ENCODE results near the gene RHOT2. TPM values are rescaled to one million over a fixed set of nuclear protein-coding genes. Genes with fewer than 3 reads are reported as not detected.

The RHOT2 gene
- polyA plus RNA-seq, 1 experiment: 38.0 TPM

DNA sequence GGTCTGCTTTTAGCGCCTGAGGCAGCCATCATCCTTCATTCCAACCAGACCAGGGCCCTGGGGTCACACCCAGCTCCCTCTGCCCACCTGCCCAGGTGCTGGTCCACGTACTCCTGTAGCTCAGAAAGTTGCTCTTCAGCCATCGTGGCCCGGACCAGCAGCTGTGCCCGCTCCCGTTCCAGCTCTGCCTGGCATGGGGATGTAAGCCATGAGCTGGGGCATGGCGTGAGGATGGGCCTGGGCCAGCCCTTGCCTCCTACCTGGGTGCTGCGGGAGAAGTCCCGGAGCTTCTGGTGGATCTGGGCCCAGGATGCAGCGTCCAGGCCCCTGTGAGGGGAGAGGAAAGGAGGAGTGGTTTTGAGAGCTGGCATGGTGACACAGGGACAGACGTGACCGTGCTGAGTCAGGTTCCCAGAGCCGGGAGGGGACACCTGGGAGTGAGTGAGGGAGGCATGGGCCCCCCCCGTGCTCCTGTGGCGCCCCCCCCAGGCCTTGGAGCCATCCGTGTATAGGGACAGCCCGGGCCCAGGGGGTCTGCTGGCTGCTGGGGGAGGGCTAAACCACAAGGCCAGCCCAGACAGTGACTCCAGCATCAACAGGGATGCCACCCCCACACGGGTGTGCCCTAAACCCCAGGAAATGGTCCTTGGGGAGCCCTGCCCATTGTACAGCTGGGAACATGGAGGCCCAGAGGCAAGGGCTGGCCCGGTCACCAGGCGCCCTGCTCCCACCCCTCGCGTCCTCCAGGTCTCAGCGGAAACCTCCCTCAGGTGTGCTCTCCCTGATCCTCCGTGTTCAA is 55.1 kb downstream of the RHOT2 start:
- no peak for DNase-seq (ENCODE audit: low read depth, low spot score)
- ChIA-PET POLR2A (no interaction called here), CTCF (no interaction called here)
- TF ChIP-seq, protein P1, sequence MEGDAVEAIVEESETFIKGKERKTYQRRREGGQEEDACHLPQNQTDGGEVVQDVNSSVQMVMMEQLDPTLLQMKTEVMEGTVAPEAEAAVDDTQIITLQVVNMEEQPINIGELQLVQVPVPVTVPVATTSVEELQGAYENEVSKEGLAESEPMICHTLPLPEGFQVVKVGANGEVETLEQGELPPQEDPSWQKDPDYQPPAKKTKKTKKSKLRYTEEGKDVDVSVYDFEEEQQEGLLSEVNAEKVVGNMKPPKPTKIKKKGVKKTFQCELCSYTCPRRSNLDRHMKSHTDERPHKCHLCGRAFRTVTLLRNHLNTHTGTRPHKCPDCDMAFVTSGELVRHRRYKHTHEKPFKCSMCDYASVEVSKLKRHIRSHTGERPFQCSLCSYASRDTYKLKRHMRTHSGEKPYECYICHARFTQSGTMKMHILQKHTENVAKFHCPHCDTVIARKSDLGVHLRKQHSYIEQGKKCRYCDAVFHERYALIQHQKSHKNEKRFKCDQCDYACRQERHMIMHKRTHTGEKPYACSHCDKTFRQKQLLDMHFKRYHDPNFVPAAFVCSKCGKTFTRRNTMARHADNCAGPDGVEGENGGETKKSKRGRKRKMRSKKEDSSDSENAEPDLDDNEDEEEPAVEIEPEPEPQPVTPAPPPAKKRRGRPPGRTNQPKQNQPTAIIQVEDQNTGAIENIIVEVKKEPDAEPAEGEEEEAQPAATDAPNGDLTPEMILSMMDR (IDR thresholded peaks at IDR 0.05; ENCODE audit: low read depth, low read length): no peak
- Histone ChIP-seq H3K27me3 (ENCODE audit: control insufficient read depth, insufficient read depth, low read length) (no peaks in the 10 kb centered on the region), H3K27ac (ENCODE audit: low read depth, low read length) (no peak overlapping the region), H3K4me3 (ENCODE audit: low read depth, low read length) (no peak overlapping the region), H3K9me3 (ENCODE audit: control insufficient read depth, insufficient read depth, low read length) (no peaks in the 10 kb centered on the region; the same call in 1 of the 2 replicates)

DNA sequence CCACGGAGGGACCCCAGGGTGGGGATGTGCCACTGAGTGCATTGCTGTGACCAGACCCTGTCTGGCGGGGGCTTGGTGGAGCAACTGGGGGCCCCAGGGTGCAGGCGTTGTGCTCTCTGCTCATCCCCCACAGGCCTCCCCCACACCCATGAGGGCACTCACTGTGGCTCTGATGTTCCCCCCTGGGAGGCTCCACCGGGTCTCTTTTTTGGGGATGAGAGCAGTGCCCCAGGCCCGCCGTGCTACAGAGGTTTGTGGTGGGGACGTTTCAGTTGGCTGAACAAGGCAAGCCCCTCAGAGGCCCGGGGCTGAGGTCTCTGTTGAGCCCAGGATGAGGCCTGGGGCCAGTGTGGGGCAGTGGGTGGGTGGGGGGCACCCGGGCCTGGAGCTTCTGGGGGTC is 55.8 kb downstream of the RHOT2 start:
- Histone ChIP-seq H3K27ac (ENCODE audit: low read depth, low read length) (no peak overlapping the region), H3K27me3 (ENCODE audit: control insufficient read depth, insufficient read depth, low read length) (no peaks in the 10 kb centered on the region), H3K9me3 (ENCODE audit: control insufficient read depth, insufficient read depth, low read length) (no peaks in the 10 kb centered on the region; the same call in 1 of the 2 replicates), H3K4me3 (ENCODE audit: low read depth, low read length) (no peak overlapping the region)
- TF ChIP-seq, protein P1 (IDR thresholded peaks at IDR 0.05; ENCODE audit: low read depth, low read length): no peak
- ChIA-PET CTCF (interaction anchor here (0.6 kb wide), 1 partner anchor 488 kb away, joined by 5 read pairs; no protein-coding TSS in a partner anchor), POLR2A (no interaction called here)
- DNase-seq (ENCODE audit: low read depth, low spot score): no peak

Other genes with a start within 250 kb of the RHOT2 start
- 6.9 and 9.7 TPM in 2 replicates for gene RAB11FIP3, start 242.5 kb upstream of the RHOT2 start, polyA plus RNA-seq (2011; rRNA removed)
- gene CAPN15, start 140.4 kb upstream of the RHOT2 start, polyA plus RNA-seq (2011; rRNA removed): 7.5 and 8.6 TPM in 2 replicates
- gene PRR35, start 107.7 kb upstream of the RHOT2 start, polyA plus RNA-seq (2011; rRNA removed): not detected in 2 replicates
- 0.45 and 0.88 TPM in 2 replicates for gene NHLRC4, start 101.1 kb upstream of the RHOT2 start, polyA plus RNA-seq (2011; rRNA removed)
- gene PIGQ, start 98.2 kb upstream of the RHOT2 start, polyA plus RNA-seq (2011; rRNA removed): 12.1 and 17.6 TPM in 2 replicates
- 4.2 and 6.1 TPM in 2 replicates for gene RAB40C, start 78.1 kb upstream of the RHOT2 start, polyA plus RNA-seq (2011; rRNA removed)
- gene WFIKKN1, start 37.1 kb upstream of the RHOT2 start, polyA plus RNA-seq (2011; rRNA removed): not detected in 2 replicates
- gene METTL26, start 31.8 kb upstream of the RHOT2 start, polyA plus RNA-seq (2011; rRNA removed): 58.3 and 69.5 TPM in 2 replicates
- 6.7 and 10.8 TPM in 2 replicates for gene MCRIP2, start 26.3 kb upstream of the RHOT2 start, polyA plus RNA-seq (2011; rRNA removed)
- 2.1 and 2.5 TPM in 2 replicates for gene WDR90, start 18.8 kb upstream of the RHOT2 start, polyA plus RNA-seq (2011; rRNA removed)
- gene RHBDL1, start 7.5 kb downstream of the RHOT2 start, polyA plus RNA-seq (2011; rRNA removed): 1.5 and 1.7 TPM in 2 replicates
- 88.8 and 109 TPM in 2 replicates for gene STUB1, start 12.3 kb downstream of the RHOT2 start, polyA plus RNA-seq (2011; rRNA removed)
- gene JMJD8, start 16.2 kb downstream of the RHOT2 start, polyA plus RNA-seq (2011; rRNA removed): 33.1 and 51.4 TPM in 2 replicates
- gene WDR24, start 22.3 kb downstream of the RHOT2 start, polyA plus RNA-seq (2011; rRNA removed): 2.0 and 3.6 TPM in 2 replicates
- gene FBXL16, start 37.7 kb downstream of the RHOT2 start, polyA plus RNA-seq (2011; rRNA removed): 0.11 and 0.22 TPM in 2 replicates
- 20.0 and 23.9 TPM in 2 replicates for gene METRN, start 47.0 kb downstream of the RHOT2 start, polyA plus RNA-seq (2011; rRNA removed)
- 5.3 and 6.7 TPM in 2 replicates for gene ANTKMT, start 53.0 kb downstream of the RHOT2 start, polyA plus RNA-seq (2011; rRNA removed)
- gene CCDC78, start 58.3 kb downstream of the RHOT2 start, polyA plus RNA-seq (2011; rRNA removed): 1.1 and 1.5 TPM in 2 replicates
- 4.2 and 5.5 TPM in 2 replicates for gene HAGHL, start 59.0 kb downstream of the RHOT2 start, polyA plus RNA-seq (2011; rRNA removed)
- 14.4 and 17.6 TPM in 2 replicates for gene CIAO3, start 72.9 kb downstream of the RHOT2 start, polyA plus RNA-seq (2011; rRNA removed)
- gene MSLN, start 92.6 kb downstream of the RHOT2 start, polyA plus RNA-seq (2011; rRNA removed): 0.11 and 0.17 TPM in 2 replicates
- gene RPUSD1, start 120.2 kb downstream of the RHOT2 start, polyA plus RNA-seq (2011; rRNA removed): 9.2 and 13.5 TPM in 2 replicates
- gene CHTF18, start 120.5 kb downstream of the RHOT2 start, polyA plus RNA-seq (2011; rRNA removed): 1.1 and 2.1 TPM in 2 replicates
- gene GNG13, start 132.6 kb downstream of the RHOT2 start, polyA plus RNA-seq (2011; rRNA removed): not detected in 2 replicates

Measured in AG04450 (cell line).